Sigmoid colon (tissue), 7 donors: ENCODE results near the gene DKK2. TPM values are rescaled to one million over a fixed set of nuclear protein-coding genes. Genes with fewer than 3 reads are reported as not detected.

Source experiments
- DNase-seq: peaks from one replicate; pipeline ENCODE4 v3.0.0-alpha.2; 2019
- H3K27ac ChIP-seq, 4 donors: fragments of 200-600 bp; sonication (generic); one replicate each; pipeline ENCODE4 v1.5.1; 2016 to 2019; ENCODE audit warnings: mild to moderate bottlenecking in 1 of 4
- H3K27me3 ChIP-seq, 3 donors: fragments of 200-600 bp; sonication (generic); one replicate each; pipeline ENCODE4 v1.5.1; 2019; ENCODE audit warnings: mild to moderate bottlenecking in 1 of 3
- H3K36me3 ChIP-seq, 4 donors: fragments of 200-600 bp; sonication (generic); one replicate each; pipeline ENCODE4 v1.5.1; 2016 to 2019
- H3K4me1 ChIP-seq, 4 donors: fragments of 200-600 bp; sonication (generic); one replicate each; pipeline ENCODE4 v1.5.1; 2017 to 2019
- H3K4me3 ChIP-seq, 4 donors: fragments of 200-600 bp; sonication (generic); one replicate each; pipeline ENCODE4 v1.5.1; 2017 to 2019; ENCODE audit warnings: mild to moderate bottlenecking in 2 of 4, moderate library complexity in 1 of 4
- H3K9me3 ChIP-seq, 4 donors: fragments of 200-600 bp in 3 of 4; sonication (generic) in 3 of 4; one replicate each; pipeline versions ENCODE4 v1.5.1 to v1.6.1; 2013 to 2019
- CTCF ChIP-seq, 4 experiments: fragments of 450-650 bp in 3 of 4; fragments of 200-600 bp in 1 of 4; IDR thresholded peaks; one replicate each; pipeline ENCODE4 v1.5.1; 2016 to 2019; ENCODE audit warnings: antibody characterized with exemption in 4 of 4, mild to moderate bottlenecking in 3 of 4, moderate library complexity in 2 of 4
- EP300 ChIP-seq, 4 donors: sonication (generic); formaldehyde crosslinking; IDR thresholded peaks; one replicate each; pipeline ENCODE4 v1.6.1; 2017; ENCODE audit warnings: antibody characterized with exemption in 4 of 4
- POLR2A ChIP-seq, 2 donors: fragments of 450-650 bp; IDR thresholded peaks; one replicate each; pipeline ENCODE4 v1.6.1; 2016; ENCODE audit warnings: antibody characterized with exemption in 2 of 2, mild to moderate bottlenecking in 2 of 2, moderate library complexity in 2 of 2
- POLR2AphosphoS5 ChIP-seq, 4 donors: sonication (generic); formaldehyde crosslinking; IDR thresholded peaks; one replicate each; pipeline ENCODE4 v1.6.1; 2017; ENCODE audit warnings: antibody characterized with exemption in 4 of 4
- WGBS, 2 donors: extraction: QIAGEN DNeasy Blood & Tissue Kit; methylation state at CpG; one replicate each; pipeline ENCODE4 v1.1.7; 2013; 5-methylcytosine and 5-hydroxymethylcytosine counted together
- intact Hi-C: fragments of 100-400 bp; cut with DNase I; formaldehyde crosslinking; loops from one replicate; pipeline ENCODE4 v1.15.1; 2023
- polyA plus RNA-seq, 3 donors: library from polyadenylated mRNA; stranded (reverse); fragments of 200-250 nt; gene quantifications; one replicate each; pipeline ENCODE4 v1.2.3, GENCODE V29; 2013
- total RNA-seq, 4 donors: library from RNA; depleted of rRNA; stranded (reverse); fragments of >200 nt; gene quantifications; one replicate each; pipeline ENCODE4 v1.1.0, GENCODE V29; 2016
- donor health status: healthy with polysubstance abuse.
- donor health status: Bipolar disorder and iron deficiency.
- donor health status: healthy.

DKK2 gene, protein sequence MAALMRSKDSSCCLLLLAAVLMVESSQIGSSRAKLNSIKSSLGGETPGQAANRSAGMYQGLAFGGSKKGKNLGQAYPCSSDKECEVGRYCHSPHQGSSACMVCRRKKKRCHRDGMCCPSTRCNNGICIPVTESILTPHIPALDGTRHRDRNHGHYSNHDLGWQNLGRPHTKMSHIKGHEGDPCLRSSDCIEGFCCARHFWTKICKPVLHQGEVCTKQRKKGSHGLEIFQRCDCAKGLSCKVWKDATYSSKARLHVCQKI
- total RNA-seq (1 to 10 TPM; 2.6 to 9.1 (median 3.6) TPM), polyA plus RNA-seq (under 1 TPM in 1 of 3 donors, not detected in 2; 0.35 TPM)

DNA sequence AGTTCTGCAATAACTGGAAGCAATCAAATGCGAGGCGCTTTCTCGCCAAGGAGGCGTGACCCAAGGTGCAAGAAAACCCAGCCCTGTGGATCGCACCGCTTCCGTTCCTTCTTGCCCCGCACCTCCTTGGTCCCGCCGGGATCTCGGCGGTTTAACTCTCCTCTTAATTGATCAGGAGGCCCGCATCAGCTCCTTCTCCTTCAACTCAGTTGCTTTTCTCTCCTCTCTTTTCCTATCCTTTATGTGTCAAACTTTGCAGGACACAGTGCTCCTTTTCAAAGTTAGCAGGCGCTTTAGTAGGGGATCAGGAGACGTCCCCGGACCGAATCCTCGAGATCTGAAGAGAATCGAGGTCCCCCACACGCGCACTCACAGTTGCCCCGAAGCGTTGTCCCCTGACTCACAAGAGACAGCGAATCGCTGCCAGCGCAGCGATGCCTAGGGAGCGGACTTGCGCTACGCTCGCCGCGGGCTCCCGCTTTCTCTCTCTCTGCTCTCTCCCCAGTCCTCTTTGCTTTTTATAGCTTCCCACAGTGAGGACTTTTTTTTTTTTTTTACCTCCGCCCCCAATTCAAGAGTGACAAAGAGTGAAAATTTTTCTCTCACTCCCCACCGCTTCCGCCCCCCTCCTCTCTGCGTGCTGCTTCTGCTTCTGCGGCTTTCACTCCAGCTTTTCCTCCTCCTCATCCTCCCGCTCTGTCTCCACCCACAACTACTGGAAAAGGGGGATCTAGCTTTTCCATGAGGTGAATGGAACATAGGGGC is at the start of gene DKK2:
DKK2 (minus strand) TSS at position 495 of the 765 bp plus-strand sequence. CDS start 722 bp downstream, outside the sequence.
- TF ChIP-seq CTCF (IDR thresholded peaks at IDR 0.05) (no peak), POLR2AphosphoS5 (IDR thresholded peaks at IDR 0.05) (peak in 1 of 4 donors; percentile 6)
- peaks cover 0 to 61% (median 4%) of the 10 kb centered on the region in 3 donors for H3K27me3 ChIP-seq
- H3K4me3 ChIP-seq = peak within 1 kb of the TSS; percentile 32 to 50 (median 46)
- peak; percentile 74 for DNase-seq
- peaks cover 0 to 41% (median 38%) of the 10 kb centered on the region in 4 donors for H3K4me1 ChIP-seq
- H3K27ac ChIP-seq = peak within 1 kb of the TSS in 1 of 4 donors; percentile 50
- 1 to 2% methylated on average over 40 of the region's 40 CpGs for WGBS, 2 donors
- H3K36me3 ChIP-seq = no peaks in the 10 kb centered on the region
- H3K9me3 ChIP-seq = no peaks in the 10 kb centered on the region
- intact Hi-C loops = loop anchor here (2.0 to 10.0 kb wide), 5 partner anchors 146 to 671 kb away; partner anchors contain the start of gene GIMD1

DNA sequence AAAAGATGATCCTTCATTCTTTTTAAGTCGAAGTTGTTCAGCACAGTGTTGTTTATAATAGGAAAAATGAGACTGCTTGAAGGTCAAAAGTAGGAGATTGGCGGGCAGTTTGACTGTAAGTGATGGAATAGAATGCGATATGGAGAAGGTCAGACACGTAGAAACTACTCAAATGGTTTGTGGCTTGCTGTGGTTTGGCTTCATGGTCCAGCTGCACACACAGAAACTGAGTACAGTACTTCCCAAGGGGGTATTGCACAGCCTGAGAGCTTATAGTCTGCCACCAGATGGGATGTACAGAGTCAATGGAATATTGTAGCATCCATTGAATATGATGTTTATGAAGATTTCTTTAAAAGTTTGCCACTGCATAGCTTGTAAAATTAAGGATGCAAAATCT is 41.1 kb upstream of the DKK2 start:
- DNase-seq = no peak
- WGBS, 2 donors = 82 to 83% methylated on average over 4 of the region's 4 CpGs
- no peak overlapping the region for H3K4me3 ChIP-seq
- no peaks in the 10 kb centered on the region for H3K36me3 ChIP-seq
- no peaks in the 10 kb centered on the region for H3K27me3 ChIP-seq
- intact Hi-C loops = no loop called here
- H3K4me1 ChIP-seq = no peaks in the 10 kb centered on the region
- H3K9me3 ChIP-seq = no peaks in the 10 kb centered on the region
- no peak overlapping the region for H3K27ac ChIP-seq
- no peak for TF ChIP-seq POLR2AphosphoS5 (IDR thresholded peaks at IDR 0.05)
- no peak for TF ChIP-seq EP300 (IDR thresholded peaks at IDR 0.05)
- TF ChIP-seq POLR2A (IDR thresholded peaks at IDR 0.05) = no peak
- no peak for TF ChIP-seq CTCF (IDR thresholded peaks at IDR 0.05)

GRCh38 chr4:107072836-107073736 is 37.0 kb upstream of the DKK2 start:
- Histone ChIP-seq H3K27me3 (no peaks in the 10 kb centered on the region), H3K27ac (no peak overlapping the region), H3K9me3 (no peaks in the 10 kb centered on the region), H3K36me3 (no peaks in the 10 kb centered on the region), H3K4me1 (no peaks in the 10 kb centered on the region), H3K4me3 (no peak overlapping the region)
- no peak for DNase-seq
- no peak for TF ChIP-seq POLR2AphosphoS5 (IDR thresholded peaks at IDR 0.05)
- no peak for TF ChIP-seq CTCF (IDR thresholded peaks at IDR 0.05)
- TF ChIP-seq POLR2A (IDR thresholded peaks at IDR 0.05) = no peak
- TF ChIP-seq EP300 (IDR thresholded peaks at IDR 0.05) = no peak
- intact Hi-C loops = no loop called here
- WGBS, 2 donors = 89 to 94% methylated on average over 32 of the region's 32 CpGs

- Histone ChIP-seq H3K27ac (no peak overlapping the region), H3K9me3 (no peaks in the 10 kb centered on the region), H3K27me3 (no peaks in the 10 kb centered on the region), H3K4me3 (no peak overlapping the region), H3K4me1 (no peaks in the 10 kb centered on the region), H3K36me3 (no peaks in the 10 kb centered on the region)
- TF ChIP-seq EP300 (IDR thresholded peaks at IDR 0.05) = no peak
- TF ChIP-seq POLR2AphosphoS5 (IDR thresholded peaks at IDR 0.05) = no peak
- TF ChIP-seq POLR2A (IDR thresholded peaks at IDR 0.05) = no peak
- TF ChIP-seq CTCF (IDR thresholded peaks at IDR 0.05) = no peak
- no peak for DNase-seq
- intact Hi-C loops = no loop called here
Measured at GRCh38 chr4:107071108-107071507, 35.0 kb upstream of the DKK2 start.
